GM19463 (cell line): ENCODE measurements around the gene BPIFB1.

Source experiments
- ATAC-seq: cut with Tn5 transposase; IDR thresholded peaks from one replicate; pipeline ENCODE4 v1.9.1; 2021; ENCODE audit warnings: mild to moderate bottlenecking, moderate library complexity; ENCODE audit not compliant: unreplicated experiment

Gene BPIFB1

DNA sequence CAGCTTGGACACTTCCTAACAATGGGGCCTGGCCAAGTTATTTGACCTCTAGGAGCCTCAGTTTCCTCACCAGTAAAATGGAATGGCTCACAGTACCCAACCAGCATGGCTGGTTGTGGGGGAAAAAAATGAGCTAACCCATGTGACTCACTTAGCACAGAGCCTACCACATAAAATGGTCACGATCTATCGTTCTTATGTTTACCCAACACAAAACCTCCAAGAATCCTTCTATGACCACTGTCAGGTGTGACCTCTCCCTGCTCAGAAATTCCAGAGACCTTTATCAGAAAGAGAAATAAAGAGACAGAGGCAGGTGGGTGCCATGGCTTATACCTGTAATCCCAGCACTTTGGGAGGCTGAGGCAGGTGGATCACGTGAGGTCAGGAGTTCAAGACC lies 39.4 kb downstream of the BPIFB1 start:
- ATAC-seq: no peak

DNA sequence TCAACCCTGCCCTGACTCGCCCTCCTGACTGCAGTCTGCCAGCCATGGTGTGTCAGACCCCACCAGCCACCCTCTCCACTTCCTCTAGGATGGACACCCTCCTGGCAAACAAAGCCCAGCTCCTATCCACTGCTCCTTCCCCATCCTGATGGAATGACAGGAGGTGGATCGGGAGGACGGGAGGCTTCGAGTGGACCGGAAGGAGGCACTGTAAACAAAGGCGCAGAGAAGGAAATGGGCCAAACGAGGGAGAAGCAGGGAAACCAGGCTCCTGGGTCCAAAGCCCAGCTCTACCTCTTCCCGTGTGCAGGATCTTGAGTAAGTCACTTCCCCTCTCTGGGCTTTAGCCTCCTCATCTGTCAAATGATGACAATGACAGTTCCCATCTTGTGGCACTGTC lies 40.2 kb downstream of the BPIFB1 start:
- ATAC-seq: no peak

DNA sequence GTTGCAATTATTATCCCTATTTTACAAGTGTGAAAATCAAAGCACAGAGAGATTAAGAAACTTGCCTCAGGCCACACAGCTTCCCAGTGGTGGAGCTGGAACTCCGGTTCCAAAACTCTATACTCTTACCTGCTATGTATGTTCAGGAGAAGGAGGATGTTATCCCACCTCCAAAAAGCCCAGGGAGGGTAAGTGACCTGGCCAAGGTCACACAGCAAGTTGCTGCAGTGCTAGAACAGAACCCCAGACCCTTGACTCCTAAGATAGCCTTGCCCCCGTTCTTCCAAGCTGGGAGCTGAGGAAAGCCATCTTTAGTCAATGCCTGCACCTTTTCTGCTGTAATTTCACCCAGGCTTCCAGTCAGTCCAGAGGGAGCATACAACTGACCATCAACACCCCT lies 42.3 kb downstream of the BPIFB1 start:
- ATAC-seq: no peak

DNA sequence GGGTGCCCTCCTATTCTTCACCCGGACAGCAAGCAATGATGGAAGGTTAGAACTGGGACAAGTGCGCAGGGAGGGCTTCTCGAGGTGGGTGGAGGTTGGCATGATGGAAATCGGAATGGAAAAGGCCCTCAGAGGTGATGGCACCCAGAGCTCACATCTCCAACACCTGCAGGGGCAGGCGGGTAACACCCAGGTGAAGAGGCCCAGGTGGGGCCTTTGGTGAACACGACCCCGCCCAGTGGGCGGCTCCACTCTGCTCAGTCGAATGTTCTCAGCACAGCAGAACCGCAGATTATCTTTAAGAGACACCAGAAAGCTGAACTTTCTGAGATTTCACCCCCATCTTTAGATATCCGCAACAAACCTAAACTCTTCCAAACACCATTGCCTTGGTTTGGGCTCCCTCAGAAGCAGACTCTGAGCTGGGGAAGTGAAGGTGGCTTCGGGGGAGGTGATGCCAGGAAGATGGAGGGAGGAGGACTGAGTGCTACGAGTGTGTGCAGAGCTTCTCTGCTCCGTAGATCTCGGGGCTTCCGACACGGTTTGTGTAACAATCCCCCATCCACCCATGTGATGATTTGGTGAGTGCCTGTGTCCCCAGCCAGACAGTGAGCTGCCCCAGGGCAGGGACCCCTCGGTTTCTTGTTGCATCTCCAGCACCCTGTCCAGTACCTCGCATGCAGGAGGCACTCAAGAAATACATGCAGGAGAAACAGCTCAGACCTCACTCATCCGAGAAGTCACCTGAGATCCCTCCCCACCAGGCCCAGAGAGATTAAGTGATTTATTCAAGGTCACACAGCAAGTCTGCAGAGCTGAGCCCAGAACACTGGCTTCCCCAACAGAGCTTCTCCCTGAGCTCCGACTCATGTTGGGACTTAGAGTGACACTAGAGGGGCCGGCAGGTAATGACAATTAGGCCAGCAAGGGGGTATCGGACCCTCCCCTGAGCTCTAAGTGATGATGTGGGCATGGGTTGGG lies 45.4 kb downstream of the BPIFB1 start:
- no peak for ATAC-seq

DNA sequence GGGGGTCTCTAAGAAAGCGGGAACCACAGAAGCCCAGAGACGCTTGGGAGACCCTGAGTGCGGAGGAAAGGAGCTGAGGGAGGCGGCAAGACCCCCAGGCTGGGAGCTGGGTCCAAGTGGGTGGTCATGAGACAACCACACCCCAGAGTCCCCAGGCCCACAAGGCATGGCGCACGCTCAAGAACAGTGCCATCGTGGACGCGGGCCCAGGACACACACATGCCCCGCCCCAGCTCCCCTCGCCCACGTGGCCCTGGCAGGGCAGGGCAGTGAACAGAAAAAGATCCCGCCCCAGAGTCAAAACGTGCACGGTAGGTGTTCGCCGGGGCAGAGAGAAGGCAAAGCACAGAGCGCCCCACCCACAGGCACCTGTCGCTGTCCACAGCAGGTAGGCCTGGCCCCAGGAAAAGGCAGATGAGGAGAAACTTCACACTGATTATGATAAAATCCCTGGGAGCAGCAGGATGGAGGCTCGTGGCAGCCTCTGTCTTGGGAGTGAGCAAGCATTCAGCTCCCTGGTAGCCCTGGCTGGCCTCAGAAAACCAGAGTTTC lies 50.0 kb downstream of the BPIFB1 start:
- ATAC-seq: no peak

DNA sequence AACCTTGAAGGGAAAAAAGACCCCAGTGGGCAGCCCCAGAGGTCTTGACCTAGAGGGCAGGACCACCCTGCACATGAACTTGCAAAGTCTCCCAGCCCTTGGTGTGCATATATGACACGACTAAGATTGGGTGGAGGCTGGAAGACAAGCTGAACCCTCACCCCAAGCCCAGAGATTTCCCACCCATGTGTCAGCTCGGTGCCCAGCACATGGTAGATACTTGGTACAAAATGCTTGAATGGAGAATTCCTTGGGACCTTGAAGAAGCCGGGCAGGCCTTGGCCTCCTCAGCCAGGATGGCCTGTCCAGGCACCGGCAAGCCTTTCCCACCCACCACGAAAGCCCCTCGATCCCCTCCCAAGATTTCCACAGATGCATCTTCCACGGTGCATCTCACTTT lies 50.6 kb downstream of the BPIFB1 start:
- no peak for ATAC-seq

DNA sequence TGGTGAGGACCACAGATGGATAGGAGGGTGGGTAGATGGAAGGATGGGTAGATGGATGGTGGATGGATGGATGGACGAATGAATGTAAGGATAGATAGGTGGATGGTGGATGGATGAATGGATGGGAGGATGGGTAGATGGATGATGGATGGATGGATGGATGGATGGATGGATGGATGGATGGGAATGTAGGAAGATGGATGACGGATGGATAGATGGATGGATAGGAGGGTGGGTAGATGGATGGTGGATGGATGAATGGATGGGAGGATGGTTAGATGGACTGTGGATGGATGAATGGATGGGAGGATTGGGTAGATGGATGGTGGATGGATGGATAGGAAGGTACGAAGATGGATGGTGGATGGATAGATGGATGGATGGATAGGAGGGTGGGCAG lies 51.1 kb downstream of the BPIFB1 start:
- no peak for ATAC-seq

DNA sequence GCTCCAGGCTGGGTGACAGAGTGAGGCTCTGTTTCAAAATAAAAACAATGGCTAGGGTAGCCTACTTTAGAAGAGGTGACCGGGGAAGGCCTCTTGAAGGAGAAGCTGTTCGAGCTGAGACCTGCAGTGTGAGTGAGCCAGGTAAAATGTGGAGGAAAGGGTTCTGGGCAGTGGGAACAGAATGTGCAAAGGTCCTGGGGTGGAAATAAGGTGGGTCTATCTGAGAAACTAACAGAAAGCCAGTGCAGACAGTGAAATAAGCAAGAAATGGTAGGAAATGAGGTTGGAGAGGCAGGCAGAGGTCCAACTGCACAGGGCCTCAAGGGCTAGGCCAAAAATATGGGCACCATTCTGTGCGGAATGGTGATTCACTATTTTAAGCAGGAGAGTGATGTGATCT lies 53.4 kb downstream of the BPIFB1 start:
- ATAC-seq: no peak

DNA sequence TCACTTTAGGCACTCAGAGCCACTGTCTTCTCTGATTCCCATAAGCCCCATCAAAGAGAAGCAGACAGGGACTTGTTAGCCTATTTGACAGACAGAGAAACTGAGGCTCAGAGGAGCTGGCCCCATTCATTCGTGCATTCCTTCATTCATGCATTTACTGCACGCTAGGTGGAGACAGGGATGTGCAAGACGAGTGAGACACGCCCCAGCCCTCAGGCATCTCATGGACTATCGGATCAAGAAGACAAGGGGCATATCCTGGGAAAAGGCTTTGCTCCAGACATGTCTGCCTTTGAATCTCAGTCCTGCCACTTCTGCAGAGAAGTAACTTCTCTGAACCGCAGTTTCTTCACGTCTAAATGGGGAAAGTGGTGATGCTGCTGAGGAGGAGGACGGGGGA lies 54.1 kb downstream of the BPIFB1 start:
- no peak for ATAC-seq

DNA sequence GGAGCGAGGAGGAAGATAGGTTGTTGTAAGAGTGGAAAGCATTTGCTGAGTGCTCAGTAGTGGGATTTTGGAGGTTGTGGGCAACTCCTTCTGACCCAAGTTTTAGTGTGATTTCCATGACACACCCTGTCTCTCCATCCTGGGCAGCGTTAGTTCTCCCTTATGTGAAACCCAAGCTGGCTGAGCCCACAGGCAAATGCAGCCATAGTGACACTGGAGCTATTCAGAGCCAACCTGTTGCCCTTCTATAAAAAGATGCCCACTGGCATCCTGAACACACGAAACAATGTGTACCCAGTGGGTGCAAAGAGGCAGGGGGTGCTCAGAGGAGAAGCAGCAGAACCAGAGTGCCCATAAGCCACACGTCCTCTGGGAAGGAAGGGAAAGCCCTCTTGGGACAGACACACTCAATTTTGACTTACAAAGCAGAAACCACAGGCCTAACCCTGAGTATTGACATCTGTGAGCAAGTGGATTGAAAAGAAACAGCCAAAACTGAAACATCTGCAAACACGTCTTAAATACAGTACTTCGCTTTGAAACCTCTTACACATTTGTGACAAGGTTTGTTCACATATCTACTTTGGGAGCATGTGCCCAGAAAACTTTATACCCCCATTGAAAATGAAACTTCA lies 54.6 kb downstream of the BPIFB1 start:
- ATAC-seq: peak; percentile 54

DNA sequence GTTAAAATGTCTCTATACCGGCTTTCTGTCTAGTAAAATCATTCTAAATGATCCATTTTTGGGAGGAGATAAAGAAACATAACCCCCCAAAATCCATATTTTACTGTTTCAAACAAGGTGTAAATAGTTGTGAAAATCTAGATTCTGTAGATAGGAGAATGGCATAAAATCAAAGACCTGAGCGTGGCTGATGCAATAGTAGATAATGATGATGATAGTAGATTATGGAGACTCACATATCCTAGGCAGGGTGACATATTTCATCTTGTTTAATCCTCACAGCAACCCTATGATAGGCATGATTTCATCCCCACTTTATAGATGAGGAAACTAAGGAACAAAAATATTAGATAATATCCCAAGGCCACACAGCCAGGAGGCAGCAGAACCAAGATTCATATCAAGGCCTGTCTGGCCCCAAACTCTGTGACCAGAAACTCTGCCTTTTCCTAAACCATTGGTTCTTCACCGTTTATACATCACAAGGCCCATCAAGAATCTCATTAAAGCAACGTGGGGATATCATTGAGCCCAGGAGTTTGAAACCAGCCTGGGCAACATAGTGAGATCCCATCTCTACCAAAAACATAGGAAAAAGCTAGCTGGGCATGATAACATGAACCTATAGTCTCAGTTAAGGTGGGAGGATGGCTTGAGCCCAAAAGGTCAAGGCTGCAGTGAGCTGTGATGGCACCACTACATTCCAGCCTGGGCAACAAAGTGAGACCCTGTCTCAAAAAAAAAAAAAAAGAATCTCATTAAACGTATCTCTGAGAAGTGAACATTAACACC lies 55.6 kb downstream of the BPIFB1 start:
- no peak for ATAC-seq

DNA sequence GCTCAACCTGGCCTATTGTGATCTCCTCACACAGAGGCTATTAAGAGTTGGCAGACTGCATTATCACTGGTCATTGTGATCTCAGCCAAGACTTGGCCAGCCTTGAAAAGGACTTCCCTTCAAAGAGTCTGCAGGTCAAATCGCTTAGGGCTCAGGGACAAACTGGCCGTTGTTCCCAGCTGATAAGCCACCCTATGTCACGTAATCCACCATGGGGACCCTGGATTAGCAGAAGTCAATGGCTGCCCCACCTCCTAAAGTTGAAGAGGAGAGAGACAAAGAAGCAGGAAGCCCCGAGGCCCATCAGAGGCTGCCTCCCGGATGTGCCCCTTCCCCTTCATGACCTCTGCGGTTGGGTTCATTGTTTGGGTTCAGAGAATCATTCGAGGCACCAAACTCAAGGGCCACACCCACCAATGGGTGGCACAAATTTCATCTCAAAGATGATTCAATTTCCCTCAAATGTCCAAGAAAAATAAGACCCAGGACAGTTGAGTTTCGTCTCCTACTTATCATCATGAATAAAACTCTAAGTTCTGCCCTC lies 56.6 kb downstream of the BPIFB1 start:
- ATAC-seq: no peak

DNA sequence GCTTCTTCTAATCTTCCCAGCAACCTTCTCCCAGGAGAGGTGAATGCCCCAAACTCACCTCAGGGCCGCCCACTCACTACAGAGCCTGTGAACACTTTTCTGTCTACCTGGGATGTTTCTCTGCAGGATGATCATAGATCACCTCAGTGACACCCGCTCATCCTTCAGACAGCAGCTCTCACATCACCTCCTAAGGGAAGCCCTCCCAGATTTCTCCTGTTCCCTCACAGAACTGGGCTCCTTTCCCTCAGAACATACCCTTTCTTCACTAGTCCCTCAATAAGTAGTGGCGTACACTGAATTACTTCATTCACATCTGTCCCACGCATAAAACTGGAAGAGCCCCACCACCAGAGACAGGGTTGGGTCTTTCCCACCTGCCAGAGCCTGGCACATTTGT lies 60.5 kb downstream of the BPIFB1 start:
- ATAC-seq: no peak

DNA sequence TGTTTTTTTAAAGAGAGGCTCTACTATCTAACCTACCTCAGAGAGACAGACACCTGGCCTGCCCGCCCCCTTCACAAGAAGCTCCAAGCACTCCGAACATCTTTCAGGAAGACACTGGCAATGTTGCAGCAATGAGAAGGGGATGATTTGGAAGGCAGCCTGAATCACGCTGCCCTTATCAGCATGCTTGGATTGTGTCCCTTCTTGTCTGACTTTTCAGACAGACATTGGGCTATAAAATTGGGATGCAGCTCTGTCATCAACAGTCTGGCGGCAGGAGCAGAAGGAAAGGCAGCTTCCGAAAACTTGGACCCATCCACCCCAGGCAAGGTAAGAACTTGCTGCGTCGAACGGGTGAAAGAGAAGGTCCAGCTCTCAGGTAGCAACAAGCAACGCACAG lies 62.3 kb downstream of the BPIFB1 start:
- no peak for ATAC-seq

DNA sequence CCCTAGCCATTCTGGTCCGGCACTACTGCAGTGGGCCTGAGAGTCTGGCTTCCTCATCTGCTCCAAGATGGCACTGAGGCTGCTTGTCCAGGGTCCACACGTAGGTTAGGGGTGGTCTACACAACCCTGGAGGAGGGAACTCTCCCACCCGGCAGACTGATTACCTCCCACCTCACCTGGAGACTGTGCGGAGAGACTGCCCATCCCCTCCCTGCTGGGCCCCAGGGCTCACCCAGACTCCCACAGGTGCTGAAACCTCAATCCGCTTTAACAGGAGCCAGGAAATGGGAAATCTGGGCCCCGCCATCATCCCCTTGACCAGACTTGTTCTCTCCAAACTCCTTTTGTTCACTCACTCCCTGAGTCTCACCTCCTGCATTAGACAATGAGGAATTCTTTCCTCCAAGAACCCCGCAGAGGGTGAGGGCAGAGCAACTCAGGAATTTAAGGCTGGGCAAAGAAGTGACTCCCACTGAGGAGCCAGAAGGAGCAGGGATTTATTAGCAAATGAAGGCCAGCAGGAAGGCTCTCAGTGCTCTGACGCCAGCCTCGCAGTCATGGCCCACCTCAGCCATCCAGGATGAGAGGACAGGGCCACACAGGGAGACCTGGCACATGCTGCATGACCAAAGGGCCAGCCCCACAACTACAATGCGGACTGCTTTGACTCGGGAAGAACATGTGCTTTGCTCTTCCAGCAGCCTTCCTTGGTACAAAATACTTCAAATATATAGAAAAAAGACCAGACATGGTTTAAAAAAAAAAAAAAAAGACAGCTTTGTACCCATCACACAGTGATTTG lies 65.3 kb downstream of the BPIFB1 start:
- no peak for ATAC-seq

DNA sequence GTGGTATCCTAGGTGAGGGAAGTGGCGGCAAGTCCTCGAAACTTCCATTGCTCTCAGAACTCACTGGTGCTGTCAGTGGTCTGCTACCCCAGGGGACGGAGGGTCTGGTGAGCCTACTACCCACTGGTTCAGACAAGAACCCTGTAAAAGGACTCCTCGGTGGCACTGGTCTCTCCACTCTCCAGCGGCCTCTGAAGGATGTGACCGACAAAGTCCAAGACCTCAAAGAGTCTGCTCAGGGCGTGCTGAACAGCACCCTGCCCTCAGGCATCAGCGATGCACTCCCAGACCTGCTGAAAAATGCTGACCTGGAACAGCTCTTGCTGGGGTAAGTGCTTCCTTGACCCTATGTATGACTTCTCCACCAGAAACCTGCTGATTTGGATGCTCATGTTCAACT lies 66.5 kb downstream of the BPIFB1 start:
- no peak for ATAC-seq

DNA sequence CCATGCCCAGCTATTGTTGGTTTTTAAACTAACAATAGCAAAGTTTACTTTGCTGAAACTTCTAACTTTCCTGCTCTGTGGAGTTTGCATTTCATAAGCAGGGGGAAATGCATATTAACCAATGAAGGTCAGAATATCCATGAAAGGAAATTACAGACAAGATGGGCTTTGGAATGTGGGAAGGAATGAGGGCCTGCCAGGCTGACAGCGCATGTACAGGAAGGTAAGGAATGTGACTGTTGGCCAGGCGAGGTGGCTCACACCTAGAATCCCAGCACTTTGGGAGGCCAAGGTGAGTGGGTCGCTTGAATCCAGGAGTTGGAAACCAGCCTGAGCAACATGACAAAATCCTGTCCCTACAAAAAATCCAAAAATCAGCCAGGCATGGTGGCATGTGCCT lies 68.7 kb downstream of the BPIFB1 start:
- ATAC-seq: no peak

DNA sequence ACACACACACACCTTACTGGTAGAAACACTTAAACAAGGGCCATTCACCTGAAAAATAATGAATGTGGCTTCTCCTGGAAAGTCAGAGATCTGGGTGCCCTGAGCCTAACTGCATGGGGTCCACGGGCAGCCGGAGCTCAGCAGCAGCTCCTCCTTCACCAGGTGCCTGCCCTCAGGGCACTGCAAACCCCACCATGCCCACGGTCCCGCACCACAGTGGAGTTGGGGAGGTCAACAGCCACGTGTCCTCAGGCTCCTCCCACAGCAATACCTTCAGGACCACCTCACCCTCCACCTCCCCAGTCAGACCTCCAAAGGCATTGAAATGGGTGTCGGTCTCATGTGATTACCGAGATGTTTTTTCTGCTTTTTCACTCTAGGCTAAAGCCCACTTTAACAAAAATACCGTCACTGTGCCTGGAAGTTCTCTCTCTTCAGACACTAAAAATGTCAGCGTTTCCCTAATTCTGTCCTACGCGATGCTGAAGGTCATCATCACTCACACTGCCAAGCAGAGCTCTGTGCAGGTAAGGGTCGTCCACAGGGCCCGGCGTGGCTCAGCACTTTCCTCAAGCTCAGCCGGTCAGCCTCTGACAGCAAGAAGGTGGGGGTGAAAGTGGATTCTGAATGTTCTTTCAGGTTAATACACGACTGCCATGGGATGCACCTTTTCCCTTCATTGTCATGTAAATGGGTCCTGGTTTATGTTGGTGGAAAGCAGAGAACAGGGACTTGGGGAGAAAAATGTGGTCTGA lies 69.4 kb downstream of the BPIFB1 start:
- ATAC-seq: no peak

DNA sequence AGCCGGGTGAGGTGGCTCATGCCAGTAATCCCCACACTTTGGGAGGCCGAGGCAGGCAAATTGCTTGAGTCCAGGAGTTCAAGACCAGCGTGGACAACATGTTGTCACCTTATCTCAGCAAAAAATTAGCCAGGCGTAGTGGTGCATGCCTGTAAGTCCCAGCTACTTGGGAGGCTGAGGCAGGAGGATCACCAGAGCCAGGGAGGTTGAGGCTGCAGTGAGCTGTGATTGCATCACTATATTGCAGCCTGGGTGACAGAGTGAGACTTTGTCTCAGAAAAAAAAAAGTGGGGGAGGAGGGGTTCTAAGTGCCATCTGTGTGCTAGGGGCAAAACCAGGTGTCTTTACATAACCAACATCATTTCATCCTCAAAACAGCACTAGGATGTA lies 70.0 kb downstream of the BPIFB1 start:
- ATAC-seq: no peak
